Medulla oblongata (tissue), 1 donor: ENCODE results near the gene BBS4.
"Not testable (repeated sequence)": the region's sequence is repeated elsewhere in the genome, so short reads cannot be mapped to it uniquely, and the experiment has no call there.

ENCODE experiments used
- DNase-seq: peaks from one replicate; pipeline ENCODE4 v3.0.0-alpha.2; 2015; ENCODE audit errors: extremely low spot score

BBS4 gene

DNA sequence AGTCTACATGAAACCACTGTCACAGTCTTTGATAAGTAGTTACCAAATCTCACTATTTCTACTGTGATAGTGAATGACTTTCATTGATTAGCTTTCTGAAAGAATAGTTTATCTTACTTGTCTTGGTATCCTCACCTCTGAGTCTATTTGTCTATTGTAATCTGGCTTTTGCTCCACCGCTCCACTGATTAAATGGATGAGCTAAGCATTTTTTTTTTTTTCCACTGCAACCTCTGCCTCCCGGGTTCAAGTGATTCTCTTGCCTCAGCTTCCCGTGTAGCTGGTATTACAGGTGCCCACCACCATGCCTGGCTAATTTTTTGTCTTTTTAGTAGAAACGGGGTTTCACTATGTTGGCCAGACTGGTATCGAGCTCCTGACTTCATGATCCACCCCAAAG is 12.9 kb downstream of the BBS4 start:
- no peak for DNase-seq

DNA sequence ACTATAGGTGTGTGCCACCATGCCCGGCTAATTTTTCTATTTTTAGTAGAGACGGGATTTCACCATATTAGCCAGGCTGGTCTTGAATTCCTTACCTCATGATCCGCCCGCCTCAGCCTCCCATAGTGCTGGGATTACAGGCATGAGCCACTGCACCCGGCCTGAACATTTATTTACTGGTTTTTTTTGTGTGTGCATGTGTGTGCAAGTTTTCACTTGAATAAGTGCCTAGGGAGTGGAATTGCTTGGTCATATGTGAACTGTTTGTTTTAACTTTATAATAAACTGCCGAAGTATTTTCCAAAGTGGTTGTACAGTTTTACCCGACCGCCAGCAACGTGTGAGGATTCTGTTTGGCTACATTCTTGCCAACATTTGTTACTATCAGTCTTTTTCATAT is 14.1 kb downstream of the BBS4 start:
- DNase-seq = no peak

DNA sequence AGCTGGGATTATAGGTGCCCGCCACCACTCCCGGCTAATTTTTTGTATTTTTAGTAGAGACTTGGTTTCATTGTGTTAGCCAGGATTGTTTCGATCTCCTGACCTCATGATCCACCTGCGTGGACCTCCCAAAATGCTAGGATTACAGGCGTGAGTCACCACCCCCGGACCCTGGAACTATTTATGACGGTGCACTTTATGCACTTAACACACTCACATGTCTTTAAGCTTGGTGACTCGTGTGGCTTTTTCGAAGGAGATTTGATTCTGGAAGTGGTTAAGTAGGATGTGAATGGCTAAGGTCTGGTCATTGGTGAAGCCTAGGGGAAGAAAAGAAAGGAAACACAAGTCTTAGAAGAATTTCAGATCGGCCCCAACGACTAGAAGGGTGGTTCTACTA is 20.3 kb downstream of the BBS4 start:
- no peak for DNase-seq

DNA sequence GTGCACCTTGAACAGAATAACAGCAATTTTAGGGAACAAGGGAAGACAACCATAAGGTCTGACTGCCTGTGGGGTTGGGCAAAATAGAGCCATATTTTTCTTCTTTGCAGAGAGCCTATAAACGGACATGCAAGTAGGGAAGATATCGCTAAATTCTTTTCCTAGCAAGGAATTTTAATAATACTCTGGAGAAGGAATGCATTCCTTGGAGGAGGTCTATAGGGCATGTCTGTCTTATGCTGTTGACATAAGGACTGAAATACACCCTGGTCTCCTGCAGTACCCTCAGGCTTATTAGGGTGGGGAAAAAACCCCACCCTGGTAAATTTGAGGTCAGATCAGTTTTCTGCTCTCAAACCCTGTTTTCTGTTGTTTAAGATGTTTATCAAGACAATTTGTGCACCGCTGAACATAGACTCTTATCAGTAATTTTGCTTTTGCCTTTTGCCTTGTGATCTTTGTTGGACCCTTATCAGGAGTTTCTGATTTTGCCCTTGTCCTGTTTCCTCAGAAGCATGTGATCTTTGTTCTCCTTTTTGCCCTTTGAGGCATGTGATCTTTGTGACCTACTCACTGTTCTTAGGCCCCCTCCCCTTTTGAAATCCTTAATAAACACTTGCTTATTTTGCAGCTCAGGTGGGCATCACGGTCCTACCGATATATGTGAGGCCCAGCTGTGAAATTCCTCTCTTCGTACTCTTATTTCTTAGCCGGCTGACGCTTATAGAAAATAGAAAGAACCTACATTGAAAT is 22.7 kb downstream of the BBS4 start:
- DNase-seq = not testable (repeated sequence)

DNA sequence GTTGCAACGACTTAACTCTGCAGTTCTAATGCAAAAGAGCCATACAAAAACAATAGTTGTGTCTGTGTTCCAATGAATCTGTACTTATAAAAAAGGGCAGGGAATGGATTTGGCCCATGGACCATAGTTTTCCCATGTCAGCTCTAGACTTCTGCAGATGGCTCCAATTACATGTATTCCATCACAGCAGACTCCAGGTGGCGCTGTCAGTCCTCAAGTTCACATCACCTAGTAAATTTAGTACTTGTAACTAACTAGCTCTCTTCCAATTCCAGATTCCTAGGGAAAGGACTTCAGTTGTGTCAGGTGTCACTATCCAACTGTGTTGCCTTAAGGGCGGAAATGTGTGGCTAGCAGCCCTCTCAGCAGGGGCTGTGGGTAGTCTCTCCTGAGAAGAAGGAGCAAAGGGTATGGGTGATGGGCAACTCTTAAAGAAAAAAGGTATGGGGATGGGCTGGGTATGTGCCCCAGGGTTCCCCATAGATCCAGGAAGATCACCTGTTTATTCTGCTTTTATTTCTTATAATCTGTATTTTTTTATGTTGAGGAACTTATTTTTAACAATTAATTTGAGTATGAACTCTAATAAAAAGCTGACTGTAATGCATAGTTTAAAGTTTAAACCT is 36.2 kb downstream of the BBS4 start:
- DNase-seq = peak; percentile 71

DNA sequence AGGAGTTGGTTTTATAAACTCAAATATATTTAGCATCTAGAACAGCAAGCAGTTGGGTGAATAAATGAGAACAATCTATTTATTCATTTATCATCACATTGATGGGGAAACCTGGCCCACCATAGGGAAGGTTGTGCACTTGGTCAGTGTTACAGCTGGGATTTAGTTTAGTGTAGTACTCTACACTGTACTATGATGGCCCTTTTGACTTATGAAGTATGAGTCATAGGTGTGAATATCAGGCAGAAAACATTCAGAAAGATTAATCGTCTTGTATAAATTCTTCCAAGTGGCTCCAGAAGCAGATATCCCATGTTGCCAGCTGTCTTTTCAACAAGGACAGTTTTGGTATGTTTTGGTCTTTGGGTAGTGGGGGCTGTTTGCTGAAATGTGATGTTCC is 38.0 kb downstream of the BBS4 start:
- no peak for DNase-seq

DNA sequence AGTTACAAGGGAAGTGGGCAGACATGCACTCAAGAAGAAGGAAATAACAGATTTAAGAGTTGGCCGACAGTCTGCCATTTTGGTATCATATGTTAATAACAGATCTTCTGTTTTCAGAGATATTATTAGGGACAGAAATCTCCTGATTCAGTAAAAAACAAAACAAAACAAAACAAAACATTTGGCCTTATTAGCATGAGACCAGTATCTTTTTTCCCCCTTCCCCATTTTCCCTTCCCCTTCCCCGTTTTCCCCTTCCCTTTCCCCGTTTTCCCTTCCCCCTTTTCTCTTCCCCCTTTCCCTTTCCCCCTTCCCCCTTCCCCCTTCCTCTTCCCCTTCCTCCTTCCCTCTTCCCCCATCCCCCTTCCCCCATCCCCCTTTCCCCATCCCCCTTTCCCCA is 39.4 kb downstream of the BBS4 start:
- no peak for DNase-seq

DNA sequence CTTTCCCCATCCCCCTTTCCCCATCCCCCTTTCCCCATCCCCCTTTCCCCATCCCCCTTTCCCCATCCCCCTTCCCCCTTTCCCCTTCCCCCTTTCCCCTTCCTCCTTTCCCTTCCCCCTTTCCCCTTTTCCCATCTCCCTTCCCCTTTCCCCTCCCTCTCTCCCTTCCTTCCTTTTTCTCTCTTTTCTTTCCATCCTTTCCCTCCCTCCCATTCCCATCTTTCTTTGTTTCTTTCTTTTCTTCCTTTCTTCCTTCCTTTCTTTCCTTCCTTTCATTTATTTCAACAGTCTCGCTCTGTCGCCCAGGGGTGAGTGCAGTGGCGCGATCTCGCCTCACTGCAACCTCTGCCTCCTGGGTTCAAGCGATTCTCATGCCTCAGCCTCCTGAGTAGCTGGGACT is 39.8 kb downstream of the BBS4 start:
- DNase-seq = not testable (repeated sequence)

DNA sequence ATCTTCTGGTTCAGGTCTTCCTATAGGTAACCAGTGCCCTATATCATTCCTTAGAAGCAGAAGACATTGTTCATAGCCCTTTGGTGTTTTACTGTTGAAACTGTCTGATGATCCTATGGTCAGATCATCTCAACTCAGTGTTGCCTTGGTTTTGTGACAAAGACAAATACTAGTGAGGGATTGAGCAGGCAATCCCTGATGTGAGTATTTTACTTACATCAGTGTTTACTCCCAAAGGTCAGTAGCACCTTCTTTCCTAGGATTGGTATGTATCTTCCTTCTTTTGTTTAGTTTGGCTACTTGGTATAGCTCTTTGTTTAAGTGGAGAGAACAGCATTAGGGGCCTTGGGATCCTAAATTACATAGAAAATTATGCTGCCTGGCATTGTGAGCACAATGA is 41.1 kb downstream of the BBS4 start:
- DNase-seq = no peak

DNA sequence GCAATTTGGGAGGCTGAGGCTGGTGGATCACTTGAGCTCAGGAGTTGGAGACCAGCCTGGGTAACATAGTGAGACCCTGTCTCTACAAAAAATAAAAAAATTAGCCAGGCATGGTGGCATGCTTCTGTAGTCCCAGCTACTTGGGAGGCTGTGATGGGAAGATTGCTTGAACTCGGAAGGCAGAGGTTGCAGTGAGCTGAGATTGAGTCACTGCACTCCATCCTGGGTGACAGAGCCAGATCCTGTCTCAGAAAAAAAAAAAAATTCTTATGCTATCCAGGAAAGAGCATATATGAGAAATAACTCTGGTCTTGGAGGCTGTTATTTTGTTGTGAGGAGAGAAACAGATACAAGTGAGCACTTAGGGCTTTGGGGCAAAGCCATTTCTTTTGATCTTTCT is 42.2 kb downstream of the BBS4 start:
- not testable (repeated sequence) for DNase-seq

DNA sequence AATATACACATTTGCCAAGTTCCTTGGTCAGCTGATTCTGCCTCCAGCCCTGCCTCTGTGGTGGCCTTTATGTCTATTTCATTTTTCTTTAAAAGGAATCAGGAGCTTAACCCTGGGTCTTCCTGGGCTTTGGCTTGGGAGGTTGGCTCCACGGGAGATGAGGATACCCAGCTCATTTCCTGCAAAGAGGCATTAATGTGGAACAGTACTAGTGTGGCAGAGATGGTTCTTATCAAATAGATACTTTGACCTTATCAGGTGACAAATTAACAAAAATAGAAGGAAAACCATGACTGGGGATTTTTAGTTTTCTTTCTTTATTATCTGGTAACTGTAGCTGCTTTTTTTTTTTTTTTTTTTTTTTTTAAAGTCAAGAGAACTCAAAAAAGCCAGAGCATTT is 42.8 kb downstream of the BBS4 start:
- DNase-seq = no peak

DNA sequence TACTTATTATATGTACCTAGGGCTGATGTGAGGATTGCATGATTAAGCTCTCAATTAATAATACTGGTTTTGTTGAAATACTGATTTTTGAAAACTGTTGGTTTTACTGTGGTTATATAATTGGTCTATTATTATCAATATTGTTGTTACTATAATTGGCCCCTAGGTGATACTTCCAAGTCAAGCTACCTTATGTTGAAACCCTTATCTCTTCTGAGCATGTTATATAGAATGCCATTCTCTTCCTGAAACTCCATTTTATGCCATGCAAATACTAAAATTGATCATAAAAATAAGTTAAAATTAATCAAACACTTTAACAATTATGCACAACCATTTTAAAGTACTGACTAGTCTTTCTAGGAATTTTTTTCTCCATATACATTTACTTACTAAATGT is 46.1 kb downstream of the BBS4 start:
- no peak for DNase-seq

DNA sequence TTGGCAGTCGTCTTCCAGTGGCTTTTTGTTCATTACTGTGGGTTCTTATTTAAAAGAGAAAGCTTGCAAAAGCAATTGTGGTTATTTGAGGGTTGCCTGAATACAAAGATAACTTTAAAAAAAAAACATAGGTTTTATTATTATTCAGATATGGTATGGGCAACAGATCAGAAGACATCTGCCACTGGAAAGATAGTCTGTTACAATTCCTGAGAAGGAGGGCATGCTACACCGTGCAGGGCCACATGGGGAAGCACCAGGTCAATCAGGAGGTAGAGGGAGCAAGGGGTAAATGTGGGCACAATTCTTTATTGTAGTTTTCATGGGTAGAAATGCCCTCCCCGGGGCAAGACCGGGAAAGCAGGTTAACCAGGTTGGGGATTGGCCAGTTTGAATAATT is 46.5 kb downstream of the BBS4 start:
- no peak for DNase-seq

DNA sequence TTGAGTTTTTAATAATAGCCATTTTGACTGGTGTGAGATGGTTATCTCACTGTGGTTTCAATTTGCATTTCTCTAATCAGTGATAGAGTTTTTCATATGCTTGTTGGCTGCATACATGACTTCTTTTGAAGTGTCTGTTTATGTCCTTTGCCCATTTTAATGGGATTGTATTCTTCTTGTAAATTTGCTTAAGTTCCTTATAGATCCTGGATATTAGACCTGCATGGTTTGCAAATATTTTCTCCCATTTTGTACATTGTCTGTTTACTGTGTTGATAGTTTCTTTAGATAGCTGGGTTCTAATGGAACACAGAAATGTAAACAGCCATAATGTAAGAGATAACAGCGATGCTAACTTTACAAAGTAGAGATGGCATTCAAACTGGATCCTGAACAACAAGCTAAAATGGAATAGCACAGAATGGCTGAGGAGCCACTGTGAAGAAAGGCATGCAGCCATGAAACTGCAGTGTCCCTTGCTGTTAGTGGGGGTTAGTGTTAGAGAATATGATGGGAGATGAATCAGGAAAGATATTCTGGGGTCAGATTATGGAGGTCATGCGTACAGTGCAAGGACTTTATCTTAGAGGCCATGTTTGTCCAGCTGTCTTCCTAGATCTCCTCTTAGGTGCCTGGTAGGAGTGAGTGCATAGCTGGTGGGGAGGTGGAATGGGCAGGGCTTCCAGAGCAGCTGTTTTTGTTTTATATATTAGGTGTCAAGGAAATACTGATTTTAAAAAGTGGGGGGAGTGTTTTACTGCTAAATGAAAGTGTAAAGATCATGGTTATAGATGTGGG is 48.1 kb downstream of the BBS4 start:
- no peak for DNase-seq

DNA sequence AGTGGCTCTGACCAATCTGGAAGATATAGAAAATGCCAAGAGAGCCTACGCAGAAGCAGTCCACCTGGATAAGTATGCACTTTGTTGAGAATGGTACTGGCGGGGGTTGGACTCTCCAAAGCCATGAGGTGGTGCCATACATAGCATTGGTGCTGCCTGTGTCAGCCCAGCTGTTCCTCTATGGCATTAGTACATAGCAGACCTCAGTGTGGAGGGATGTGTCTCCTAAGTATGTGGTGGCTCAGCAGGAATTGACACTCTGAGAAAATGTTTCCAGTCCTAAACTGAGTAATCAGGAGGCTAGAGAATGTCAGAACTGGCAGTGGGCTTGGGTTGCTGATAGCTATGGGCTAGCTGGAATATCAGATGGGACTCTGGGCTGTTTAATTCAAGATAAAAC is 49.1 kb downstream of the BBS4 start:
- DNase-seq = no peak

DNA sequence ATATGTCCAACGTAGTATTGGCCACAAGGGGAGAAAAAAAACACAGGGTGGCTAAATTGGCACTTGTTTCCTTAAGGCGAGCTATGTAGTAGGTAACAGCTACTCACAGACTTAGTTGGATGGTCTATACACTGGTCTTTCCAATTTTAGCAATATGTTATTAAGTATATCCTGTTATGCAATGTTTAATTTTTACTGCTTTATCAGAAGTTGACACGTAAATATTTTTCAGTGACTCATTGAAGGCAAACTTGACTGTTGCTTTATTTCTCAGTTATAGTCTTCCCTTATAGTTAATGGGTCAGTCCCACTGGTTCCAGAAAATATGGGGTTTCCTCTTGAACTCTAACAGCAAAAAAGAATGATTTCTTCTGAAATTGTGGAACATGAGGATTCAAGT is 51.1 kb downstream of the BBS4 start:
- DNase-seq = no peak

DNA sequence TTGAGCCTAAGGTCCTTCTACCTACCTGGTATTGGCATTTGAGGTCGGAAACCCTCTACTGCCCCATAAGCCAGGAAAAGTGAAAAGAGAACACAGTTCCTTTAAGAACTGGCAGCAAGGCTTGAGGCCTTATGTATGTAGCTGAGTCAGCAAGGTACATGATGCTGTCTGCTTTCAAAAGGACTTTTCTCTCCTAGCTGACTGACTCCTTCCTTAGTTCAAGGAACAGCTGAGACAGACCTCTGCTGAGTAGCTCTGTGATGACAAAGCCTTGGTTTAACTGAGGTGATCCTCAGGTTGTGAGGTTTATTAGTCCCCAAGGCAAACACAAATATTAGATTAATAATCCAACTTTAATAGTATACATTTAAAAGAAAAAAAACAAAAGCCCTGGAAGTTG is 51.7 kb downstream of the BBS4 start:
- no peak for DNase-seq

DNA sequence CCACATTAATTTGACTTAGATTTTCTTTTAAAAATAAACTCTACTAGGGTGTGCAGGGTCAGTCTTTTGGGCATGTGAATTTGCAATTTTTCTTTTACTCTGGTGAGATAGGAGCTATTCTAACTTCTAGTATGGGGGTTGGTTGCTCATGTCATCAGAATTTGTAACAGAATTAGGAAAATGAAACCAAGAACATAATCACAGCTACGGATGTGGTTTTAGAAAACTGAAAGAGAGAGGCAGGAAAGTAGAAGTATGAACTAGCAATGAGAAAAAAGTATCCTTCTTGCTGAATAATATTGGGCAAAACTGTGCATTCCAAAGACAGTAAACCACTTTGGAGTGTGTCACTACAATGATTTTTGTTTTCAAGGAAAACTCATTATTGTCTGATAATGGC is 54.2 kb downstream of the BBS4 start:
- no peak for DNase-seq

DNA sequence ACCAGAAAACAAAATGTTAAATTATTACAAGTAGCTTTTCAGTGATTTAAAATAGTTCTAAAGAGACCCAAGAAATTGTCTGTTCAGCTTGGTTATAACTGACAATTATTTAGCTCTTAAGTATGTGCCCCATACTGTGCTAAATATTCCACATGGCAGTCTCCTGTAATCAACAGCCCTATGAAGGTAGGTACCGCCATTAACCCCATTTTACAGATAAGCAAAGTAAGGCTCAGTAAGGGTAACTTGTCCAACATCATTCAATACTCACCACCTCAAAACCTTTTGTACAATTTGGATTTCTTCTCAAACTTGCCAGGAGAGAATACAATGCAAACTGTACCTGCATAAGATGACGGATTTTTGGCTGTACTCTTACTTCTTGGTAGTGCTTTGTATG is 63.7 kb downstream of the BBS4 start:
- DNase-seq = no peak

DNA sequence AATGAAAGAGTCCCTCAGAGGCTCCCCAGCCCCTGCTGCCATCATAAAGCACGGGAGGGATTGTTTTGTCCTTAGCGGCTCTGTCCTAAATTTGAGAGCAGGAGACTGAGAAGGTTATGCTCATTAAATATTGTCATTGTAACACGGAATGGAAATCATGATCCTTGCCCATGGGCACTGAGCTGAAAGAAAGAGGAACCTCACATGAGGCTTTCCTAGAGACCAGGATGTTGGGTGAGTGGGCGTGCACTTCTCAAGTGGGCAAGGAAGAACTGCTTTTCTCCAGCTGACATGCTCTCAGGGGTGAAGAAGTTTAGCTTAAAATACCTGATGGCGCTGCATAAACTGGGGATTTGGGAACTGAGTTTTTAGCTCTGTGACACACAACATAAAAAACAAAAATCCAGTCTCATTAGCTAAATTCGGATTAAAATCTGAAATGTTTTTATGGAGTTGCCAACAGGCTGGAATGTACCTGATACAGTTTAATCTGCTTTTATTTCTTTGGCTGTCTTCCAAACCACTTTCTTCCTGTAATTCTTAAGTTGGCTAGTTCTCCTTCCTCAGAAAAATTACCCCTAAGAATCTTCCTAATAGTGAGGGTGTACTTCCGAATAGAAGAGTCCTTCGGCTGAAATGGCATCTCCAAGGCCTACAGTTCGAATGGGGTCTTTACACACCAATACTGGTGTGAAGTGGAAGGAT is 65.9 kb downstream of the BBS4 start:
- DNase-seq = peak; percentile 69

DNA sequence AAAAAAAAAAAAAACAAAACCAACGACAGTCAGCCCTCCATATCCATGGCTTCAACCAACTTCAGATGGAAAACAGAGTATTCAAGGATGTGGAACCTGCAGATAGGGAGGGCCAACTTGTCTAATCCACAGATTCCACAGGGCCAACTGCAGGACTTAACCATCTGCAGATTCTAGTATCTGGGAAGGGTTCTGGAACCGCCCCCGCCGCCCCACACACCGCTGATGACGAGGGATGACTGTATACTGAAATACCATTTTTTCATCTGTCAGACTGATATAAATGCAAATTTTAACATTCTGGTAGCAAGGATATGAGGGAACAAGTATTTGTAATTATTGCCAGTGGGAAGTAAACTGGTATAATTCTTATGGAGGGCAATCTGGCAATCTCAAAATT is 68.1 kb downstream of the BBS4 start:
- DNase-seq = no peak

DNA sequence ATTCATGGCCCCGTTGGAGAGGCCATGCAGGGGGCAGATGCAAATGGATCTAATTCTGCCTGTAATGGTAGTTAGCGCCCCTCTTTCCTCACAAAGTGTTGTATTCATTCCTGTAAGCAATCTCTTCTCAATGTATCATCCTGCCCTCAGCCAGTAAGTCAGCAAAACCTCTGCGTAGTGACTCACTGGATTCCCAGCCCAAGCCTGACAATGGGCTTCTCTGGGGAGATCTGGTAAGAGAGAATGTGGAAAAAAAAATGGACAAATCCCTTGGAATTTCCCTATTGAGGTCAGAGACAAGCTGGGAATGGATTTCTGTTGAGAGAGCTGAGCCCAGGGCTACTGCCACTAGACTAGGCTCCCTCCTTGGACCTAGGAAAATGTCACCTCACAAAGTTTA is 72.2 kb downstream of the BBS4 start:
- no peak for DNase-seq
